ENCODE data around the gene PPM1K. TPM values are rescaled to one million over a fixed set of nuclear protein-coding genes. Genes with fewer than 3 reads are reported as not detected.

Gene PPM1K
- total RNA-seq, 1 experiment from 2014 or later, result 18.0 TPM

- H3K9me3 ChIP-seq (replicated peaks), result no peaks in the 10 kb centered on the region
- H3K36me3 ChIP-seq, result no peaks in the 10 kb centered on the region
- DNase-seq (ENCODE audit: low read depth in 1 of 2, low spot score in 2 of 2), result no peak
- H3K4me3 ChIP-seq, result no peak overlapping the region
- peaks cover 19% of the 10 kb centered on the region for H3K4me1 ChIP-seq (replicated peaks)
- no peaks in the 10 kb centered on the region for H3K27me3 ChIP-seq (replicated peaks)
- no peak overlapping the region for H3K27ac ChIP-seq
Observed at GRCh38 chr4:88223516-88223915, 60.8 kb downstream of the PPM1K start.

GRCh38 chr4:88219099-88219498, 65.3 kb downstream of the PPM1K start:
- Histone ChIP-seq H3K4me1 (replicated peaks) (no peaks in the 10 kb centered on the region), H3K4me3 (no peak overlapping the region), H3K9me3 (replicated peaks) (no peaks in the 10 kb centered on the region), H3K27me3 (replicated peaks) (no peaks in the 10 kb centered on the region), H3K36me3 (no peaks in the 10 kb centered on the region), H3K27ac (no peak overlapping the region)
- peak in 1 of 2 experiments; percentile 33 for DNase-seq (ENCODE audit: low read depth in 1 of 2, low spot score in 2 of 2)

GRCh38 chr4:88217169-88217568, 67.2 kb downstream of the PPM1K start:
- no peak overlapping the region for H3K27ac ChIP-seq
- H3K9me3 ChIP-seq (replicated peaks), result no peaks in the 10 kb centered on the region
- H3K4me3 ChIP-seq, result no peak overlapping the region
- no peaks in the 10 kb centered on the region for H3K36me3 ChIP-seq
- H3K4me1 ChIP-seq (replicated peaks), result no peaks in the 10 kb centered on the region
- no peaks in the 10 kb centered on the region for H3K27me3 ChIP-seq (replicated peaks)
- no peak for DNase-seq (ENCODE audit: low read depth in 1 of 2, low spot score in 2 of 2)

- no peaks in the 10 kb centered on the region for H3K9me3 ChIP-seq (replicated peaks)
- H3K27ac ChIP-seq, result no peak overlapping the region
- H3K4me1 ChIP-seq (replicated peaks), result no peaks in the 10 kb centered on the region
- no peak overlapping the region for H3K4me3 ChIP-seq
- H3K27me3 ChIP-seq (replicated peaks), result no peaks in the 10 kb centered on the region
- no peak for DNase-seq (ENCODE audit: low read depth in 1 of 2, low spot score in 2 of 2)
- no peaks in the 10 kb centered on the region for H3K36me3 ChIP-seq
Observed at GRCh38 chr4:88216395-88216794, 68.0 kb downstream of the PPM1K start.

- no peak overlapping the region for H3K27ac ChIP-seq
- H3K4me1 ChIP-seq (replicated peaks), result no peaks in the 10 kb centered on the region
- no peak overlapping the region for H3K4me3 ChIP-seq
- no peak for DNase-seq (ENCODE audit: low read depth in 1 of 2, low spot score in 2 of 2)
- H3K36me3 ChIP-seq, result no peaks in the 10 kb centered on the region
- no peaks in the 10 kb centered on the region for H3K27me3 ChIP-seq (replicated peaks)
- no peaks in the 10 kb centered on the region for H3K9me3 ChIP-seq (replicated peaks)
Observed at GRCh38 chr4:88215351-88215750, 69.0 kb downstream of the PPM1K start.

- Histone ChIP-seq H3K27me3 (replicated peaks) (no peaks in the 10 kb centered on the region), H3K27ac (no peak overlapping the region), H3K36me3 (no peaks in the 10 kb centered on the region), H3K9me3 (replicated peaks) (no peaks in the 10 kb centered on the region), H3K4me1 (replicated peaks) (no peaks in the 10 kb centered on the region), H3K4me3 (no peak overlapping the region)
- DNase-seq (ENCODE audit: low read depth in 1 of 2, low spot score in 2 of 2), result no peak
Observed at GRCh38 chr4:88212253-88212561, 72.2 kb downstream of the PPM1K start.

- Histone ChIP-seq H3K27me3 (replicated peaks) (no peaks in the 10 kb centered on the region), H3K9me3 (replicated peaks) (no peaks in the 10 kb centered on the region), H3K36me3 (no peaks in the 10 kb centered on the region), H3K27ac (no peak overlapping the region), H3K4me3 (no peak overlapping the region), H3K4me1 (replicated peaks) (no peaks in the 10 kb centered on the region)
- DNase-seq (ENCODE audit: low read depth in 1 of 2, low spot score in 2 of 2), result peak in 1 of 2 experiments; percentile 71
Observed at GRCh38 chr4:88211473-88212252, 72.7 kb downstream of the PPM1K start.

GRCh38 chr4:88208156-88208555, 76.2 kb downstream of the PPM1K start:
- Histone ChIP-seq H3K27ac (no peak overlapping the region), H3K27me3 (replicated peaks) (no peaks in the 10 kb centered on the region), H3K36me3 (no peaks in the 10 kb centered on the region), H3K4me1 (replicated peaks) (no peaks in the 10 kb centered on the region), H3K9me3 (replicated peaks) (no peaks in the 10 kb centered on the region), H3K4me3 (no peak overlapping the region)
- no peak for DNase-seq (ENCODE audit: low read depth in 1 of 2, low spot score in 2 of 2)

Other genes starting within 250 kb of the PPM1K start
- 11.9 and 14.5 TPM in 2 replicates for gene ABCG2, start 125.9 kb downstream of the PPM1K start, total RNA-seq (2014; rRNA removed; shearing (Covaris generic))
- gene HERC6, start 94.3 kb upstream of the PPM1K start, total RNA-seq (2014; rRNA removed; shearing (Covaris generic)), result 2.1 and 12.3 TPM in 2 replicates
- 4.9 and 6.6 TPM in 2 replicates for gene HERC5, start 172.6 kb upstream of the PPM1K start, total RNA-seq (2014; rRNA removed; shearing (Covaris generic))
- 119 and 121 TPM in 2 replicates for gene PYURF, start 239.2 kb upstream of the PPM1K start, total RNA-seq (2014; rRNA removed; shearing (Covaris generic))

Data from SJSA1 (cell line).